HG02678 (cell line): Measurements from ENCODE around the gene KCTD18.

ENCODE experiments used
- ATAC-seq: cut with Tn5 transposase; IDR thresholded peaks from one replicate; pipeline ENCODE4 v1.9.1; 2021; ENCODE audit warnings: mild to moderate bottlenecking, moderate library complexity; ENCODE audit not compliant: unreplicated experiment

KCTD18 gene

DNA sequence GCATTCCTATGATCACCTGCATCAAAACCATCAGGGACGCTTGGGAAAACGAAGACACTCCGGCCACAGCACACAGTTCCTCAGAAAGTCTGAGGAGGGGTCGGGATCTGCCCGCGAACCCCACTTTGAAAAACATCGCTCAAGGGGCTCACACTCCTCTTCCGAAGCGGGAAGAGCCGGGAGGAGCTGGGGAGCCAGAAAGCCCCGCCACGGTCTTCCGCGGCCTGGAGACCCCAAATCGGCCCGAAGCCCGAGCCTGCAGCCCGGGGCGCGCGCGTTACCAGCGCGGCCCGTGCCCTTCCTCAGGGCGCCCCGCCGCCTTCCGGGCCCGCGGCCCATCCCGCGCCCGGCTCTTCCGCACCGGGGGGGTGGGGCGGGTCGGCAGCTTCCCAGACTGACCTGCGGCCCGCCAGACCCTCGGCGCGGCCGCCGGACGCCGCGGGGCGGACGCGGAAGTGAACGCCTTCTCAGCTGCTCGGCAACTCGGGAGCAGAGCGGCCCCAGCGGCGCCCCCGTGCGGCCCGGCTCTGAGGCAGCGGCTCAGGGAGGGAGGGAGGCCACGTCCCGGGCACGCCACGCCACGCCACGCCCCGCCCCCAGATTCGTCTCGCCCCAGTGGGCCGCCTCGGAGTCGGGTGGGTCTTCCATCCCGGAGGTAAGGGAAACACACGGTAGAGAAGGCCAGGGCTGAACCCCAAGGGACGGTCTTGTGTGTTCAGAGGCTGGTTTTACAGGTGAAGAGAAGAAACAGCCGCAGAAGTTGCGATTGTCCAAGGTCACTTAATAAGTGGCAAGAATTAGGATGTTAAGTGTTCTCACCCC, at the start of gene KCTD18:
Gene KCTD18, minus strand, starts transcription at position 457 of the 822 bp plus-strand sequence. CDS start 3,052 bp downstream, outside the sequence.
- peak; percentile 99 for ATAC-seq

- no peak for ATAC-seq
Measured at GRCh38 chr2:200540793-200541192, 30.9 kb upstream of the KCTD18 start.

GRCh38 chr2:200538139-200538538, 28.3 kb upstream of the KCTD18 start:
- no peak for ATAC-seq

DNA sequence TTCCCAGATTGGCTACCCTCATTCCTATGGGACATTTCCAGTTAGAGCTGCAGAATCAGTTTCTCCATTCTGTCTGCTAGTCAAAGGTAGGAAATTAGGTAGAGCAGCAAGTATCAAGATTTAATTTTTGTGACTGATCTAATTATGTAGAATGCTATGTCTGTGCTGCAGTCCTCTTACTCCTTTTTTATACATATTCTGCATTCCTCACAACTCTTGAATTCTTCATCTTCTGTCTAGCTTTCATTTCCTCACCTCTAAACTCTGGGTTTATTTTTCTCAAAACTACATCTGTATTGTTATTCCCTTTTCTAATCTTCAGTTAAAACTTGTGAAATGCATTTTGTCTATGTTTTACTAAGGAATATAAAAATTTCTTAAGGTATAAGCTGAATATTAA, 24.7 kb upstream of the KCTD18 start:
- no peak for ATAC-seq

DNA sequence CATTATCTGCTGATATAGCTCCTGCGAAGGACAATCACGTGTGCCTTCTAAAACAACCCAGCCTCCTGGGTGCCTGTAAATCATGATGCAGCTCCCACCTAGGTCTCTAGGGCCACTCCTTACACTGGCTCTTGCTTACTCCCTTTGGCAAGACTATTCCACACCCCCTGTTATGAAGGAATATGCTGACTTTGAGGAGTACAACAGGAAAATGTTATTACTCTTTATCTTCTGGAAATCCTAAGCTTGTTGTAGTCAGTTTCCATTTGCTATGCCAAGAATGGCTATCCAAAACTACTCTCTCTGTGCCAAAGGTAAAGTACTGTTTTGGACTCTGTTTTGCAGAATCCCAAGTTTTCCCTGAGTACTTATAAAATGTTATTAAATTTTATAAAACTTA, 23.9 kb upstream of the KCTD18 start:
- no peak for ATAC-seq

- ATAC-seq, result no peak
Measured at GRCh38 chr2:200528228-200528627, 18.4 kb upstream of the KCTD18 start.

- peak; percentile 100 for ATAC-seq
Measured at GRCh38 chr2:200525882-200526651, 16.2 kb upstream of the KCTD18 start, which contains the start of gene SGO2. TSS of gene SGO2 (plus strand) at chr2:200526207. CDS start at chr2:200532976, 6,769 bp downstream.

GRCh38 chr2:200525551-200525881, 15.6 kb upstream of the KCTD18 start:
- ATAC-seq, result no peak

DNA sequence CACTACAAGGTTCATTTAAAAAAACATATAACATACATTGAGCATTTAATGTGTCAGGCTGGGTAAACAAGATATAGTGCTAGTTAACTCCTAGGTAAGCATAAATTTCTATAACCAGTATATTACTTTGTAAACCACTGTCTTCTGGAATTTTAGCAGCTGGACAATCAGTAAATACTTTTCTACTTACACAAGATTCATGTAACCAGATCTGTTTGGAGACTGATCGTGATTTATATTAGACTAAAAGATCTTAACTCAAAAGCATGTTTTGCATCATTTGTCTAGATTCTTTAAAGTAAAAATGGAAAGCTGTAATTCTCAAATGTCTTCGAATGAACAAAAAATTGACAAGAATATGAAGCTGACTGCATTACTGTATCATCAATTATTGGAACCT, 15.2 kb upstream of the KCTD18 start:
- no peak for ATAC-seq

GRCh38 chr2:200523604-200524003, 13.7 kb upstream of the KCTD18 start:
- no peak for ATAC-seq

GRCh38 chr2:200523158-200523557, 13.3 kb upstream of the KCTD18 start:
- no peak for ATAC-seq

- ATAC-seq, result no peak
Measured at GRCh38 chr2:200515155-200515554, 5.3 kb upstream of the KCTD18 start.

DNA sequence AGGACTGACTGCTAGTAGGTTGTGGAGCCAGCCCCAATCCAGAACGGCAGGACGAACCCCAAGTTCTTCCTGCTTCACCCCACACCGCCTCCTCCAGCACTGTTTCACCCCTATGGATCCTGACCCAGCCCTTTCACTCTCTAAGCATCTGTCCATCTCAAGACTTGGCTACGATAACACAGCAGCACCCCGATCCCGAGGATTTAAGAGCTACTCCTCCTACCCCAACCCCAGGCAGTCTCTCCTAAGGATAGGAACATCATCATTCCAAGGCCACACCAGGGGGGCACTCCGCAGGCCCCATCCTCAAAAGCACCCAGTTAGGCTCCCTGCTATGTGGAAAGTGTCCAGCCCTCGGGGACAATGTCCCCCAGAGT, 645 bp downstream of the KCTD18 start:
- no peak for ATAC-seq

DNA sequence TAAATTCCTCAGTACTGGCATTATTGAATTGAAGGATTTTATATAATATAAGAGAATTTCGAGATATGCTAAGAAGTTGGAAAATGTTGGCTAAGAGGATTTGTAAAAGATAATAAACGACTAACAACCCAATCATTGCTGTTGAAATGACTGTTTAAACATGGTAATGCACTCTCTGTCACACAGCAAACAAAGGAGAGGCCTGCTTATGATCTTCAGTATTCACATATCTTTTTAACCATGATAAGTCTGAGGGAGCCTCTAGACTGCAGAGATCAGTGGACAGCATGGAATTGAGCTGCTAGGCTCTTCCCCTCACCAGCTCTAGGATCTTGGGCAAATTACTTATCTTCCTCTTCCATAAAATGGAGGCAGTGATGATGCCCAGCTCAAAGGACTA, 2.7 kb downstream of the KCTD18 start:
- ATAC-seq, result no peak

DNA sequence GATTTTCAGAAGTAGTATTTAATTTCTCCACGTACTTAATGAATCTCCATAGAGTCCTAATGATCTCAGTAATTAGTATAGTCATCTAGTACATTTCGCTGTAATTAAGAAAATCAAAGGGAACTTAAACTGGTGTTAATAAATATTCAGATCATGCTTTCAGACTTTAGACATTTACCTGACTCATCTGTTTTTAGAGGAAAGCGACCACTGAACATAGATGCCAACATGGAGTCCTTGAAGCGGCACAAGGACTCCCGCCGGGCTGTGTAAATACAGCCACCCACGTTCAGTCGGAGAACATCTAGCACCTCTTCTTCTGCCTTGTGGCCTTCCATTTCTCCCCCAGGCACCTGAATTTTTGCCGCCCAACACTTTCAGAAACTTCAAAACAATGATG, 3.2 kb downstream of the KCTD18 start:
- ATAC-seq, result no peak

DNA sequence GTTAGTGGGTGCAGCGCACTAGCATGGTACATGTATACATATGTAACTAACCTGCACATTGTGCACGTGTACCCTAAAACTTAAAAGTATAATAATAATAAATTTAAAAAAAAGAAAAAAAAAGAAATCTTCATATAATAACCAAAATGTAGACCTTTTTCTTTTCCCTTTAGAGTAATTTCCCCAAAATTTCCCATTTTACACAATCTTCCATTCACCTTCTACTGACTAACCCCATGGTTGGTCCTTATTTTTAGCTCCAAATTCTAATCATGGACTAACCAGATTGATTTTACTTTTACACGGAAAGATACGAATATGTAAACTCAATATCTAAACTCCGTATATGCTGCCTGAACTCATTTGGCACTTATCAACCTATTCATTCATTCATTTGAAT, 7.7 kb downstream of the KCTD18 start:
- no peak for ATAC-seq

GRCh38 chr2:200498402-200499162, 11.3 kb downstream of the KCTD18 start:
- ATAC-seq, result no peak

GRCh38 chr2:200496696-200497095, 13.2 kb downstream of the KCTD18 start:
- no peak for ATAC-seq

GRCh38 chr2:200494048-200494447, 15.8 kb downstream of the KCTD18 start:
- no peak for ATAC-seq

DNA sequence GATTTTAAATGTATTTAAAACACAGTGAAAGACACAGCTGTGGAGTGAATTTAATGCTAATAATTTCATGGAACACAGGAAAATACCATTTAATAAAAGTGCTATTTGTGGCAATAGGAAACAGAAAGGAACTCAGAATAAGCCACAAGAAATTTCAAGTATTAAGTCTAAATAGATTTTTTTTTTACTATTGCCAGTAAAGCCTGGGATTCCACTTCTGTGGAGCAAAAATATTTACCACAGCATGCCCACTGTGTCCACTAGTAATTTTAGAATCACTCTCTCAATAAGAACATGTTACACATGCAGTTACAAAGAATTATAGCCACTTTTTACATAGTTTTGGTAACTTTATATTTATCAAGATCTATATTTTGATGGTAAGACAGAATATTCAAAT, 17.2 kb downstream of the KCTD18 start:
- no peak for ATAC-seq

GRCh38 chr2:200490001-200490400, 19.9 kb downstream of the KCTD18 start:
- ATAC-seq, result no peak
